WTC11 (cell line): ENCODE measurements around the gene DNAAF9.

Experiments used
- TF ChIP-seq, protein P1 (sequence below): fragments of 200-600 bp; IDR thresholded peaks from 2 replicates; pipeline ENCODE4 v1.8.0; 2022; ENCODE audit warnings: antibody characterized with exemption
- TF ChIP-seq, protein P2 (sequence below): sonication (generic); formaldehyde crosslinking; IDR thresholded peaks from 2 replicates; pipeline ENCODE4 v1.8.0; 2023; ENCODE audit warnings: missing genetic modification reagents

DNA sequence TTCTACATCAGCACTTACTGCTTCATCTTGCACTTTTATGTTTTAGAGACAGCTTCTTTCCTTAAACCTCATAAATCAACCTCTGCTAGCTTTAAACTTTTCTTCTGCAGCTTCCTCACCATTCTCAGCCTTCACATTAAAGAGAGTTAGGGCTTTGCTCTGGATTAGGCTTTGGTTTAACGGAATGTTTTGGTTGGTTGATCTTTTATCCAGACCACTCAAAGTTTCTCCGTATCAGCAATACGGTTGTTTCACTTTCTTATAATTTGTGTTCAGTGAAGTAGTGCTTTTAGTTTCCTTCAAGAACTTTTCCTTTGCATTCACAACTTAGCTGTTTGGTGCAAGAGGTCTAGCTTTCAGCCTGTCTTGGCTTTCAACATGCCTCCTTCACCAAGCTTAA is 40.4 kb downstream of the DNAAF9 start:
- TF ChIP-seq, protein P1, sequence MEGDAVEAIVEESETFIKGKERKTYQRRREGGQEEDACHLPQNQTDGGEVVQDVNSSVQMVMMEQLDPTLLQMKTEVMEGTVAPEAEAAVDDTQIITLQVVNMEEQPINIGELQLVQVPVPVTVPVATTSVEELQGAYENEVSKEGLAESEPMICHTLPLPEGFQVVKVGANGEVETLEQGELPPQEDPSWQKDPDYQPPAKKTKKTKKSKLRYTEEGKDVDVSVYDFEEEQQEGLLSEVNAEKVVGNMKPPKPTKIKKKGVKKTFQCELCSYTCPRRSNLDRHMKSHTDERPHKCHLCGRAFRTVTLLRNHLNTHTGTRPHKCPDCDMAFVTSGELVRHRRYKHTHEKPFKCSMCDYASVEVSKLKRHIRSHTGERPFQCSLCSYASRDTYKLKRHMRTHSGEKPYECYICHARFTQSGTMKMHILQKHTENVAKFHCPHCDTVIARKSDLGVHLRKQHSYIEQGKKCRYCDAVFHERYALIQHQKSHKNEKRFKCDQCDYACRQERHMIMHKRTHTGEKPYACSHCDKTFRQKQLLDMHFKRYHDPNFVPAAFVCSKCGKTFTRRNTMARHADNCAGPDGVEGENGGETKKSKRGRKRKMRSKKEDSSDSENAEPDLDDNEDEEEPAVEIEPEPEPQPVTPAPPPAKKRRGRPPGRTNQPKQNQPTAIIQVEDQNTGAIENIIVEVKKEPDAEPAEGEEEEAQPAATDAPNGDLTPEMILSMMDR, result no peak
- TF ChIP-seq, protein P2, sequence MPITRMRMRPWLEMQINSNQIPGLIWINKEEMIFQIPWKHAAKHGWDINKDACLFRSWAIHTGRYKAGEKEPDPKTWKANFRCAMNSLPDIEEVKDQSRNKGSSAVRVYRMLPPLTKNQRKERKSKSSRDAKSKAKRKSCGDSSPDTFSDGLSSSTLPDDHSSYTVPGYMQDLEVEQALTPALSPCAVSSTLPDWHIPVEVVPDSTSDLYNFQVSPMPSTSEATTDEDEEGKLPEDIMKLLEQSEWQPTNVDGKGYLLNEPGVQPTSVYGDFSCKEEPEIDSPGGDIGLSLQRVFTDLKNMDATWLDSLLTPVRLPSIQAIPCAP (CRISPR knock-in tag), result no peak
